ENCODE measurements around the gene VMP1. TPM values are rescaled to one million over a fixed set of nuclear protein-coding genes. Genes with fewer than 3 reads are reported as not detected.
"Not testable (repeated sequence)": the region's sequence is repeated elsewhere in the genome, so short reads cannot be mapped to it uniquely, and the experiment has no call there.

The VMP1 gene
- total RNA-seq, 4 donors from 2014 or later: 35.3 to 69.7 (median 61.1) TPM

- TF ChIP-seq CTCF (IDR thresholded peaks at IDR 0.05) (no peak), POLR2A (IDR thresholded peaks at IDR 0.05) (no peak)
- intact Hi-C loops (cut with DNase I; ENCODE audit: low total_unique reads): no loop called here
- no peak overlapping the region for H3K4me3 ChIP-seq (ENCODE audit: low read depth, poor library complexity, severe bottlenecking)
- DNase-seq (ENCODE audit: low spot score in 2 of 2): no peak
Observed at GRCh38 chr17:59754552-59754951, 47.1 kb downstream of the VMP1 start.

GRCh38 chr17:59755069-59755468 is 47.6 kb downstream of the VMP1 start:
- WGBS, 2 donors: 84 to 92% methylated on average over 12 of the region's 12 CpGs
- DNase-seq (ENCODE audit: low spot score in 2 of 2); H3K4me3 ChIP-seq (ENCODE audit: low read depth, poor library complexity, severe bottlenecking); intact Hi-C loops (cut with DNase I; ENCODE audit: low total_unique reads): not testable (repeated sequence)

GRCh38 chr17:59756236-59756818 is 48.9 kb downstream of the VMP1 start:
- intact Hi-C loops (cut with DNase I; ENCODE audit: low total_unique reads): no loop called here
- no peak overlapping the region for H3K4me3 ChIP-seq (ENCODE audit: low read depth, poor library complexity, severe bottlenecking)
- WGBS, 2 donors: 51 to 57% methylated on average over 3 of the region's 3 CpGs
- DNase-seq (ENCODE audit: low spot score in 2 of 2): no peak
- no peak for TF ChIP-seq POLR2A (IDR thresholded peaks at IDR 0.05)

GRCh38 chr17:59757043-59757442 is 49.6 kb downstream of the VMP1 start:
- no peak for DNase-seq (ENCODE audit: low spot score in 2 of 2)
- intact Hi-C loops (cut with DNase I; ENCODE audit: low total_unique reads): no loop called here
- H3K4me3 ChIP-seq (ENCODE audit: low read depth, poor library complexity, severe bottlenecking): no peak overlapping the region
- TF ChIP-seq POLR2A (IDR thresholded peaks at IDR 0.05): no peak

- DNase-seq (ENCODE audit: low spot score in 2 of 2): no peak
- TF ChIP-seq CTCF (IDR thresholded peaks at IDR 0.05): no peak
- no peak for TF ChIP-seq POLR2A (IDR thresholded peaks at IDR 0.05)
- intact Hi-C loops (cut with DNase I; ENCODE audit: low total_unique reads): no loop called here
- WGBS, 2 donors: 71% methylated on average over 1 of the region's 1 CpG
- no peak overlapping the region for H3K4me3 ChIP-seq (ENCODE audit: low read depth, poor library complexity, severe bottlenecking)
Observed at GRCh38 chr17:59757470-59757869, 50.0 kb downstream of the VMP1 start.

GRCh38 chr17:59757881-59758385 is 50.5 kb downstream of the VMP1 start:
- DNase-seq (ENCODE audit: low spot score in 2 of 2): no peak
- 96 to 98% methylated on average over 2 of the region's 2 CpGs for WGBS, 2 donors
- intact Hi-C loops (cut with DNase I; ENCODE audit: low total_unique reads): no loop called here
- TF ChIP-seq POLR2A (IDR thresholded peaks at IDR 0.05): no peak
- no peak for TF ChIP-seq CTCF (IDR thresholded peaks at IDR 0.05)
- no peak overlapping the region for H3K4me3 ChIP-seq (ENCODE audit: low read depth, poor library complexity, severe bottlenecking)

GRCh38 chr17:59758998-59759651 is 51.7 kb downstream of the VMP1 start:
- intact Hi-C loops (cut with DNase I; ENCODE audit: low total_unique reads); H3K4me3 ChIP-seq (ENCODE audit: low read depth, poor library complexity, severe bottlenecking): not testable (repeated sequence)
- peak in 1 of 2 donors; percentile 66 for DNase-seq (ENCODE audit: low spot score in 2 of 2)
- WGBS, 2 donors: 96 to 97% methylated on average over 4 of the region's 4 CpGs

- no peak overlapping the region for H3K4me3 ChIP-seq (ENCODE audit: low read depth, poor library complexity, severe bottlenecking)
- WGBS, 2 donors: 81 to 88% methylated on average over 1 of the region's 1 CpG
- no peak for DNase-seq (ENCODE audit: low spot score in 2 of 2)
- TF ChIP-seq POLR2A (IDR thresholded peaks at IDR 0.05): no peak
- TF ChIP-seq CTCF (IDR thresholded peaks at IDR 0.05): no peak
- intact Hi-C loops (cut with DNase I; ENCODE audit: low total_unique reads): no loop called here
Observed at GRCh38 chr17:59760160-59760559, 52.7 kb downstream of the VMP1 start.
